IgD-negative memory B cell (primary cell): ENCODE results near the gene TMEM178B. TPM values are rescaled to one million over a fixed set of nuclear protein-coding genes. Genes with fewer than 3 reads are reported as not detected.
A peak's percentile ranks its signal among the peaks of the same experiment; 100 is the strongest.

Experiments used
- H3K27ac Mint-ChIP-seq, 3 donors: one replicate each; pipeline ENCODE4 v1.8.0; 2020 to 2022; ENCODE audit warnings: mild to moderate bottlenecking in 3 of 3, mixed read lengths in 3 of 3, moderate library complexity in 1 of 3
- H3K27me3 Mint-ChIP-seq: one replicate; pipeline ENCODE4 v1.8.0; 2021; ENCODE audit warnings: mixed read lengths
- H3K36me3 Mint-ChIP-seq: one replicate; pipeline ENCODE4 v1.8.0; 2020; ENCODE audit warnings: mild to moderate bottlenecking, mixed read lengths
- H3K4me1 Mint-ChIP-seq, 3 donors: one replicate each; pipeline ENCODE4 v1.8.0; 2020 to 2022; ENCODE audit warnings: mixed read lengths in 3 of 3, mild to moderate bottlenecking in 1 of 3
- H3K4me3 Mint-ChIP-seq, 4 donors: one replicate each; pipeline ENCODE4 v1.8.0; 2020 to 2022; ENCODE audit warnings: mild to moderate bottlenecking in 4 of 4, mixed read lengths in 4 of 4, moderate library complexity in 3 of 4
- H3K9me3 Mint-ChIP-seq, 3 donors: one replicate each; pipeline ENCODE4 v1.8.0; 2020 to 2021; ENCODE audit warnings: mixed read lengths in 3 of 3, mild to moderate bottlenecking in 1 of 3
- polyA plus RNA-seq: library from polyadenylated mRNA; unstranded; fragments of 300-500 nt; fragmentation: Illumina TruSeq; gene quantifications from one replicate; pipeline ENCODE4 v1.2.3, GENCODE V29; 2021

TMEM178B gene
- polyA plus RNA-seq, 1 donor from 2014 or later, result not detected

GRCh38 chr7:141201145-141201885 is 127.5 kb downstream of the TMEM178B start:
- Mint-ChIP-seq H3K36me3 (no peaks in the 10 kb centered on the region), H3K4me1 (peaks cover 0 to 6% (median 4%) of the 10 kb centered on the region in 3 donors), H3K4me3 (no peak overlapping the region), H3K27ac (no peak overlapping the region), H3K27me3 (peaks cover 1% of the 10 kb centered on the region), H3K9me3 (no peaks in the 10 kb centered on the region)

GRCh38 chr7:141202535-141202934 is 128.7 kb downstream of the TMEM178B start:
- Mint-ChIP-seq H3K36me3 (no peaks in the 10 kb centered on the region), H3K4me1 (peaks cover 0 to under 1% (median 0%) of the 10 kb centered on the region in 3 donors), H3K27ac (no peak overlapping the region), H3K4me3 (no peak overlapping the region), H3K9me3 (no peaks in the 10 kb centered on the region), H3K27me3 (peaks cover 4% of the 10 kb centered on the region)

DNA sequence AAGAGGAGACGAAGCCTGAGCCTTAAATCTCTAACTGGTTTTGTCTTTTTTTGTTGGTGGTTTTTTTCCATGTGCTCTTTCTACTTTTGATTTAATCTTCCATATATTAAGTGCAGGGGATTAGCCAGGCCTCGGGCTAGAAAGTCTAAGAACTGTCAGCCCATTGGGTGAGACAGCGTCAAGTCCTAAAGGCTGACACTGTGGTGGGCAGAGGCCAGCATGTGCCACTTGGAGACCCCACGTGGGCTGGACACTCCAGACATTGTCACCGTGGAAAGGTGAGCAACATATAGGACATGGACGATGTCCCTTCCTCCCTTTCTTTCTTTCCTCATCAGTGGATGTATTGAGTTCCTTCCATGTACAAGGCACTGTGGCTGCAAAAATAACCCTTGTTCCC is 129.3 kb downstream of the TMEM178B start:
- Mint-ChIP-seq H3K36me3 (no peaks in the 10 kb centered on the region), H3K4me1 (no peaks in the 10 kb centered on the region), H3K9me3 (no peaks in the 10 kb centered on the region), H3K4me3 (no peak overlapping the region), H3K27ac (no peak overlapping the region), H3K27me3 (peaks cover 5% of the 10 kb centered on the region)

DNA sequence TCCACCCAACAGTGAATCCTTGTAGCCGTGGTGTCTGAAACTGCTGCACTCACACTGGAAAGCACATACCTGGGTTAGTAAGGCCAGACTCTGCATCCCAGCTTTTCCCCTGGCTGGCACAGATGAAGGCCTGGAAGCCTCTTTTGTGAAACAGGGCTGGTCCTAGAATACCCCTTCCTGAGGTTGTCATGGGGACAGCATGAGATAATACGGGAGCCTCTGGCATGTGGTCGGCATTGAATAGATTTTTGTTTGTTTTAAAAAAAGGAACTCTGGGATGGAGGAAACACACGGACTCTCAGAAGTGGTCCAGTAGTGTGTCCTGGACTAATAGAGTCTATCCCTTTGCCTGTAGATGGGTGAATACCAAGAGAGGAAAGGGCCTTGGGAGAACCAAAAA is 129.7 kb downstream of the TMEM178B start:
- Mint-ChIP-seq H3K27ac (no peak overlapping the region), H3K27me3 (peaks cover 5% of the 10 kb centered on the region), H3K4me1 (no peaks in the 10 kb centered on the region), H3K36me3 (no peaks in the 10 kb centered on the region), H3K4me3 (no peak overlapping the region), H3K9me3 (no peaks in the 10 kb centered on the region)

DNA sequence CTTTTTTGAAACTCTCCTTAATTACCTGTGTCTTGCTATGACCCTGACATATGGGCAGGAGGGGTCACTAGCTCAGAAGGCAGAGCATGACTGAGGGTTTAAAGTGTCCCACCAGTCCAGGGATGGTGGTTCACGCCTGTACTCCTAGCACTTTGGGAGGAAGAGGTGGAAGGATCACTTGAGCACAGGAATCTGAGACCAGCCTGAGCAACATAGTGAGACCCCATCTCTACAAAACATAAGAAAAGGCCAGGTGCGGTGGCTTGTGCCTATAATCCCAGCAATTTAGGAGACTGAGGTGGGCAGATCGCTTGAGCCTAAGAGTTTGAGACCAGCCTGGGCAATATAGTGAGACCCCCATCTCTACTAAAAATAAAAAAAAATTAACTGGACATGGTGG is 133.8 kb downstream of the TMEM178B start:
- Mint-ChIP-seq H3K4me1 (no peaks in the 10 kb centered on the region), H3K4me3 (no peak overlapping the region), H3K27ac (no peak overlapping the region), H3K9me3 (no peaks in the 10 kb centered on the region), H3K36me3 (no peaks in the 10 kb centered on the region), H3K27me3 (peaks cover 7% of the 10 kb centered on the region)

- Mint-ChIP-seq H3K4me3 (no peak overlapping the region), H3K27me3 (peaks cover 6% of the 10 kb centered on the region), H3K36me3 (no peaks in the 10 kb centered on the region), H3K4me1 (no peaks in the 10 kb centered on the region), H3K27ac (no peak overlapping the region), H3K9me3 (no peaks in the 10 kb centered on the region)
These were observed 134.7 kb downstream of the TMEM178B start for GRCh38 chr7:141208539-141208938.

GRCh38 chr7:141209454-141209853 is 135.6 kb downstream of the TMEM178B start:
- Mint-ChIP-seq H3K27ac (no peak overlapping the region), H3K9me3 (no peaks in the 10 kb centered on the region), H3K27me3 (peaks cover 8% of the 10 kb centered on the region), H3K4me3 (no peak overlapping the region), H3K4me1 (no peaks in the 10 kb centered on the region), H3K36me3 (no peaks in the 10 kb centered on the region)

GRCh38 chr7:141210862-141211261 is 137.0 kb downstream of the TMEM178B start:
- H3K36me3 Mint-ChIP-seq, result no peaks in the 10 kb centered on the region
- H3K27ac Mint-ChIP-seq, result peak overlapping the region in 2 of 3 donors; percentile 14 to 78
- H3K27me3 Mint-ChIP-seq, result peaks cover 10% of the 10 kb centered on the region
- no peak overlapping the region for H3K4me3 Mint-ChIP-seq
- no peaks in the 10 kb centered on the region for H3K4me1 Mint-ChIP-seq
- no peaks in the 10 kb centered on the region for H3K9me3 Mint-ChIP-seq

DNA sequence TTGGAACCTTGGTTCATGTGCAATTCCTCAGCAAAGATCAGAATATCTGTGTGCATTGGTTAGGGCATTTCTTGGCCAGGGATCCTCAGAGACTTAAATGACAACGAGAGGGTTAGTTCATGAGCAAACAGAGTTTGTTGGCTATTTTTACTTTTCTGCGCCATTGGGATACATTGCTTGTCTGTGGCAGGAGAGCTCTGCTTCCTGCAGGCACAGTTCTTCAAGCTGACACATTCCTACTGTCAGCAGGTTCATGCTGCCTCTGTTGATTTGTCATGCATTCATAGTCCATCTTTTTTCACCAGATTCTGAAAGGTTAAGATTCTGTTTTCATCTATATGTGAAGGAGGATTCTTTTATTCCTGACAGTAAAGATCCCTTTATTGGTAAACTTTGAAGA is 139.4 kb downstream of the TMEM178B start:
- H3K36me3 Mint-ChIP-seq, result no peaks in the 10 kb centered on the region
- H3K27me3 Mint-ChIP-seq, result peaks cover 10% of the 10 kb centered on the region
- H3K27ac Mint-ChIP-seq, result no peak overlapping the region
- no peaks in the 10 kb centered on the region for H3K9me3 Mint-ChIP-seq
- H3K4me3 Mint-ChIP-seq, result no peak overlapping the region
- no peaks in the 10 kb centered on the region for H3K4me1 Mint-ChIP-seq

- H3K36me3 Mint-ChIP-seq, result no peaks in the 10 kb centered on the region
- H3K4me1 Mint-ChIP-seq, result no peaks in the 10 kb centered on the region
- H3K27ac Mint-ChIP-seq, result no peak overlapping the region
- no peaks in the 10 kb centered on the region for H3K9me3 Mint-ChIP-seq
- no peak overlapping the region for H3K4me3 Mint-ChIP-seq
- H3K27me3 Mint-ChIP-seq, result peaks cover 9% of the 10 kb centered on the region
These were observed 144.1 kb downstream of the TMEM178B start for GRCh38 chr7:141217938-141218337.

DNA sequence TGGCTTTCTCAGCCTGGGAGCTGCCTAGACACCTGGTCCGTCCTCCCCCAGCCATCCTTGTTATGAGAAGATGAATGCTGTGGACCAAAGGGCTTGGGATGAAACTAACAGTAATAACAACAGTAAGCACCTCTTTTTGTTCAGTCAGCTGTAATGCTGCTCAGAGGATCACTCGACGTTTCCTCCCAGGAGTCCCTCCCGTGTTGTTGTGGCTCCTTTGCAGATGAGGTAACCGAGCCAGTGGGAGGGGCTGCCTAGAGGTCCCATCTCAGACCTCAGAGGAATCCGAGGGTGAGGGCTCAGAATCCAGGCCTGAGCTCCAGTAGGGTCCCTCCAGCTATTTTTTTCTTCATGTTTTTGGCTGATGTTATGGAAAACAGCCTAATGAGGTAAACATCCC is 145.1 kb downstream of the TMEM178B start:
- H3K4me3 Mint-ChIP-seq, result no peak overlapping the region
- H3K4me1 Mint-ChIP-seq, result no peaks in the 10 kb centered on the region
- H3K27ac Mint-ChIP-seq, result no peak overlapping the region
- no peaks in the 10 kb centered on the region for H3K36me3 Mint-ChIP-seq
- H3K27me3 Mint-ChIP-seq, result peaks cover 9% of the 10 kb centered on the region
- no peaks in the 10 kb centered on the region for H3K9me3 Mint-ChIP-seq

- Mint-ChIP-seq H3K27me3 (peaks cover 7% of the 10 kb centered on the region), H3K9me3 (no peaks in the 10 kb centered on the region), H3K4me1 (no peaks in the 10 kb centered on the region), H3K27ac (no peak overlapping the region), H3K4me3 (no peak overlapping the region), H3K36me3 (no peaks in the 10 kb centered on the region)
These were observed 146.5 kb downstream of the TMEM178B start for GRCh38 chr7:141220263-141220880.

DNA sequence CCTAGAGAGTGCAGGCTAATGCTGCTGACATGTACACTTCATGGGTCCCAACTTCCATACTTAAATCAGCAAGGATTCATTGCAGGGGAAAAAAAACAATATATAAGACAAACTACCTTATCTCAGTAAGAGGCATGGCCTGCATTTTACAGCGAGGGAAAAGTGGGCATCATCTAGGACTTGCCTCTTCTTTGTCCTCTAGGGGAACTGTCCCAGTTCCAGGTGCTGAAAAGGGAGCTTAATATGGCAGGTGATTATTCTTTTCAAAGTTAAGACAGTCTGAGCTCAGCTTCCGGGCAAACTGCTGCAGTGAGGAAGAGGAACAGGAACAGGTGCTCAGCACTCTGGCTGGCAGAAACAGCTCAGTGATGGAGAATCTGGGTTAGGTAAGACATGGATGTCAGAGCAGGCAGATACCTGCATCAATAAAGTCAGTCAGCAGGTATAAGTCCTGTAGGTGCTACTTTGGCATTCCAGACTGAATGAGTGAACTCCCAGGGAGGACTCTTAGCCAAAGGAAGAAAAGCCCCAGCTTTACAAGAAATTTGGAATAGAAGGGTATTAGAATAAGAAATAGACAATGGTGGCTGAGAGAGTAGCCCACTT is 147.2 kb downstream of the TMEM178B start:
- H3K9me3 Mint-ChIP-seq, result no peaks in the 10 kb centered on the region
- H3K27me3 Mint-ChIP-seq, result peaks cover 5% of the 10 kb centered on the region
- H3K27ac Mint-ChIP-seq, result no peak overlapping the region
- no peak overlapping the region for H3K4me3 Mint-ChIP-seq
- peaks cover 0 to under 1% (median 0%) of the 10 kb centered on the region in 3 donors for H3K4me1 Mint-ChIP-seq
- no peaks in the 10 kb centered on the region for H3K36me3 Mint-ChIP-seq

- H3K27ac Mint-ChIP-seq, result no peak overlapping the region
- H3K4me3 Mint-ChIP-seq, result no peak overlapping the region
- no peaks in the 10 kb centered on the region for H3K36me3 Mint-ChIP-seq
- no peaks in the 10 kb centered on the region for H3K9me3 Mint-ChIP-seq
- peaks cover 3% of the 10 kb centered on the region for H3K27me3 Mint-ChIP-seq
- H3K4me1 Mint-ChIP-seq, result peaks cover 0 to 3% (median 0%) of the 10 kb centered on the region in 3 donors
These were observed 152.2 kb downstream of the TMEM178B start for GRCh38 chr7:141225916-141226618.

- Mint-ChIP-seq H3K27me3 (peaks cover 2% of the 10 kb centered on the region), H3K4me3 (no peak overlapping the region), H3K36me3 (no peaks in the 10 kb centered on the region), H3K4me1 (peaks cover 0 to 3% (median 0%) of the 10 kb centered on the region in 3 donors), H3K27ac (no peak overlapping the region), H3K9me3 (no peaks in the 10 kb centered on the region)
These were observed 153.6 kb downstream of the TMEM178B start for GRCh38 chr7:141227454-141227853.
